ENCODE measurements around the gene AOC1. TPM values are rescaled to one million over a fixed set of nuclear protein-coding genes. Genes with fewer than 3 reads are reported as not detected.

The AOC1 gene
- total RNA-seq, 4 donors from 2014 or later, result 0.23 to 0.45 (median 0.33) TPM; not detected in 1

DNA sequence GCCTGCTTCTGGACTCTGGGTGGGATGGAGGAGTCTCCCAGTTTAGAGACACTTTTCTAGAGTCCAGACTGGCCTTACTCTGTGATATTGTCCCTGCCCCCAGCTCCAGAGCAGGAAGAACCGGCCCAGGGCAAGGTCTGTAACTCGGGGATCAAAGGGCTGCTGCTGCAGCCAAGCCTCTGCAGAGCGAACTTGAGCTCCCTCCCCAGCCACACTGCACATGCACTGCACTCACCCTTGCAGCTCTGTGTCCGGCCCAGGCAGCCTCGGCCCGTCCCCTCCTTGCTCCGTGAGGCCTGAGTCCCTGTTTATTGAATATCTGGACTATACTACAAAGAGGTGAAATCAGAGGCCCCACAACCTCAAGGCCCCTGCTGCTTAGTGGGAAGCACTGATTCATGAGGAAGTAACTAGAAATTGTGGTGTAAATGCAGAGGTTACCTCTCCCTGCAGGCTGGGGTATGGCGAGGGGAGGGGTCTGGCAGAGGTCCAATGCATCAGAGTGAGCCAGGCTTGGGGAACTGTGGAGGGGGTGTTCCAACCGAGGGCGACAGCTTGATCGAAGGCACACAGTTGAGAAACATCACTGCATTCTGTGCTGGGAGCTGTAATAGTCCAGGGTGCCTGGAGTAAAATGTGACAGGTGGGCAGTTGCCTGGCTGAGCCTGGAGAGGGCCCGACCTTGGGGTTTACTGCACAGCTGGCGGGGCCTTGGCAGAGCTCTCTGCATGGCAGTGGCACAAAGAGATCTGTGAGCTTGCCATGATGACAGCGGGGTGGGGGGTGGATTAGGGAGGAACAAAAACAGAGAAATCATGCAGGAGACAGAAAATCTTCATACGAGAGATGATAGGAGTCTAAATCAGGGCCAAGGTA, 49.1 kb downstream of the AOC1 start:
- DNase-seq (ENCODE audit: extremely low spot score), result no peak
- WGBS, result 41% methylated on average over 12 of the region's 15 CpGs
- peak overlapping the region in 3 of 4 donors; percentile 54 to 73 (median 72) for H3K27ac ChIP-seq (replicated peaks in 1 of 4)
- no peak overlapping the region for H3K4me3 ChIP-seq
- intact Hi-C loops (cut with DNase I), result loop anchor here (5.0 kb wide), 1 partner anchor 56 kb away; no protein-coding TSS in a partner anchor
- TF ChIP-seq POLR2AphosphoS5 (IDR thresholded peaks at IDR 0.05) (no peak), POLR2A (IDR thresholded peaks at IDR 0.05; ENCODE audit: low read depth) (no peak), EP300 (IDR thresholded peaks at IDR 0.05) (no peak)
- TF ChIP-seq, protein P1, sequence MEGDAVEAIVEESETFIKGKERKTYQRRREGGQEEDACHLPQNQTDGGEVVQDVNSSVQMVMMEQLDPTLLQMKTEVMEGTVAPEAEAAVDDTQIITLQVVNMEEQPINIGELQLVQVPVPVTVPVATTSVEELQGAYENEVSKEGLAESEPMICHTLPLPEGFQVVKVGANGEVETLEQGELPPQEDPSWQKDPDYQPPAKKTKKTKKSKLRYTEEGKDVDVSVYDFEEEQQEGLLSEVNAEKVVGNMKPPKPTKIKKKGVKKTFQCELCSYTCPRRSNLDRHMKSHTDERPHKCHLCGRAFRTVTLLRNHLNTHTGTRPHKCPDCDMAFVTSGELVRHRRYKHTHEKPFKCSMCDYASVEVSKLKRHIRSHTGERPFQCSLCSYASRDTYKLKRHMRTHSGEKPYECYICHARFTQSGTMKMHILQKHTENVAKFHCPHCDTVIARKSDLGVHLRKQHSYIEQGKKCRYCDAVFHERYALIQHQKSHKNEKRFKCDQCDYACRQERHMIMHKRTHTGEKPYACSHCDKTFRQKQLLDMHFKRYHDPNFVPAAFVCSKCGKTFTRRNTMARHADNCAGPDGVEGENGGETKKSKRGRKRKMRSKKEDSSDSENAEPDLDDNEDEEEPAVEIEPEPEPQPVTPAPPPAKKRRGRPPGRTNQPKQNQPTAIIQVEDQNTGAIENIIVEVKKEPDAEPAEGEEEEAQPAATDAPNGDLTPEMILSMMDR (IDR thresholded peaks at IDR 0.05), result no peak
- H3K36me3 ChIP-seq, result no peaks in the 10 kb centered on the region
- H3K9me3 ChIP-seq, result no peaks in the 10 kb centered on the region
- H3K4me1 ChIP-seq, result peaks cover 23 to 50% (median 46%) of the 10 kb centered on the region in 4 donors
- H3K27me3 ChIP-seq, result peaks cover 0 to 20% (median 0%) of the 10 kb centered on the region in 4 donors

DNA sequence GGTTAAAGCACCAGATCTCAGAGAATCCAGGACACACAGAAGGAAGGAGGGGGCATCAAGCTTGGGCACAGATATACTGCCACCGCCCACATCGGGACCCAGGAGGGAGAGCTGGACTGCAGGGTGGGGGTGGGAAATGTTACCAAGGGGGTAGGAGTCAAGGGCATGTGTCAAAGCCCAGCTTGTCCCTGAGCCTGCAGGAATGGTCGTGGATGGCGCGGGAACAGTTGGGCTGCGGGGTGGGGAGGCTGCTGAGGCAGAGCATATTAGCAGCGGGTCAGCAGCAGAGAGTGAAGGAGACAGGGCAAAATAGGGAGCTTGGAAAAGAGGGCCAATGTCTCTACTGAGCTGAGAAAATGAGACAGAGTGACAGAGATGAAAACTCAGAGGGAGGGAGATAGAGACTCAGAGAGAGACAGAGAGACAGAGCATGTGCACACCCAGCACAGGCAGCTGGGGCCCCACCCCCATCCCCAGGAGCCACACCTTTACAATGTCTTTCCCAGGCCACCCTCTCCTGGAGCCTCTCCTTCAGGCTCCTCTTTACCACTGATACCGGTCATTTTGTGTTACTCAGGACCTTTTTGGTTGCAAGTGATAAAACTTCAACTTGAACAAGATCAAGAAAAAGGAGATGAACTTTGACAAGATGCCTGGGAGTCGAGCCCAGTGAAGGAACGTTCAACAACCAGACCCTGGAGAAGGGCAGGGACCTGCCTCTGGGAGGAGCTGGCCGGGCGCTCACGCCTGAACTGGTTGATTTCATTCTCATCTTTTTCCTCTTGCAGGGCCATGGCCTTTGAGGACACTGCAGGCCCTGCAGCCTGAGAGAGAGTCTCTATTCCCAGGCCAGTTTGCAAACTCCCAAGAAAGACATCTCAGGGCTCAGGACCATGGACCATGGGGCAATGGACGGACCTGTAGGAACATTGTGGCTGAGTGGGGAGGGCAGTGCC, 50.0 kb downstream of the AOC1 start:
- H3K36me3 ChIP-seq, result no peaks in the 10 kb centered on the region
- no peak overlapping the region for H3K4me3 ChIP-seq
- 72% methylated on average over 14 of the region's 14 CpGs for WGBS
- TF ChIP-seq POLR2A (IDR thresholded peaks at IDR 0.05; ENCODE audit: low read depth) (no peak), EP300 (IDR thresholded peaks at IDR 0.05) (no peak), POLR2AphosphoS5 (IDR thresholded peaks at IDR 0.05) (no peak)
- intact Hi-C loops (cut with DNase I), result loop anchor here (5.0 kb wide), 1 partner anchor 55 kb away; no protein-coding TSS in a partner anchor
- peaks cover 23 to 50% (median 46%) of the 10 kb centered on the region in 4 donors for H3K4me1 ChIP-seq
- DNase-seq (ENCODE audit: extremely low spot score), result peak; percentile 89
- H3K27me3 ChIP-seq, result peaks cover 0 to 10% (median 0%) of the 10 kb centered on the region in 4 donors
- H3K9me3 ChIP-seq, result no peaks in the 10 kb centered on the region
- H3K27ac ChIP-seq (replicated peaks in 1 of 4), result peak overlapping the region; percentile 54 to 73 (median 72)

DNA sequence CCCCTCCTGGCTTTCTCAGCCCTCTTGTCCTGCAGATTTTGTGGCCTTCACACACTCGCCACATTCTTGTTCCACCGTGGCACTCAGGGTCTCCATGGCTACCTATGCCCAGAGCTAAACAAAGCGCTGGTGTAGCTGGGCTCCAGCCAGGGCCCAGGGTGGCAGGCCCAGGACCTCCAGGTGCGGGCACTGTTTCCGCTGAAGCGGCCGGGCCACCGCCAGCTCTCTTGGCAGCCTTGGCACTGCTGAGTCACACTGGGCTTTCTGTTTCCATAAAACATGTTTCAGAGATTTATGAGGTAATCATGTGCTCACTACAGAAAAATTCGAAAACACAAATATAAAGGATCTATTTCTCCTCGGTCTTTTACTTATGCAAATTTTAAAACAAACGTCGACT, 51.3 kb downstream of the AOC1 start:
- intact Hi-C loops (cut with DNase I), result loop anchor here (5.0 kb wide), 1 partner anchor 54 kb away; no protein-coding TSS in a partner anchor
- H3K9me3 ChIP-seq, result no peaks in the 10 kb centered on the region
- no peaks in the 10 kb centered on the region for H3K36me3 ChIP-seq
- TF ChIP-seq POLR2AphosphoS5 (IDR thresholded peaks at IDR 0.05), result peak; percentile 30 to 36
- TF ChIP-seq, protein P1 (IDR thresholded peaks at IDR 0.05), result no peak
- whole genome bisulfite sequencing, result 36% methylated on average over 12 of the region's 12 CpGs
- peak; percentile 86 for DNase-seq (ENCODE audit: extremely low spot score)
- peaks cover 23 to 43% (median 40%) of the 10 kb centered on the region in 4 donors for H3K4me1 ChIP-seq
- no peak overlapping the region for H3K4me3 ChIP-seq
- no peaks in the 10 kb centered on the region for H3K27me3 ChIP-seq
- peak overlapping the region; percentile 54 to 73 (median 72) for H3K27ac ChIP-seq (replicated peaks in 1 of 4)

DNA sequence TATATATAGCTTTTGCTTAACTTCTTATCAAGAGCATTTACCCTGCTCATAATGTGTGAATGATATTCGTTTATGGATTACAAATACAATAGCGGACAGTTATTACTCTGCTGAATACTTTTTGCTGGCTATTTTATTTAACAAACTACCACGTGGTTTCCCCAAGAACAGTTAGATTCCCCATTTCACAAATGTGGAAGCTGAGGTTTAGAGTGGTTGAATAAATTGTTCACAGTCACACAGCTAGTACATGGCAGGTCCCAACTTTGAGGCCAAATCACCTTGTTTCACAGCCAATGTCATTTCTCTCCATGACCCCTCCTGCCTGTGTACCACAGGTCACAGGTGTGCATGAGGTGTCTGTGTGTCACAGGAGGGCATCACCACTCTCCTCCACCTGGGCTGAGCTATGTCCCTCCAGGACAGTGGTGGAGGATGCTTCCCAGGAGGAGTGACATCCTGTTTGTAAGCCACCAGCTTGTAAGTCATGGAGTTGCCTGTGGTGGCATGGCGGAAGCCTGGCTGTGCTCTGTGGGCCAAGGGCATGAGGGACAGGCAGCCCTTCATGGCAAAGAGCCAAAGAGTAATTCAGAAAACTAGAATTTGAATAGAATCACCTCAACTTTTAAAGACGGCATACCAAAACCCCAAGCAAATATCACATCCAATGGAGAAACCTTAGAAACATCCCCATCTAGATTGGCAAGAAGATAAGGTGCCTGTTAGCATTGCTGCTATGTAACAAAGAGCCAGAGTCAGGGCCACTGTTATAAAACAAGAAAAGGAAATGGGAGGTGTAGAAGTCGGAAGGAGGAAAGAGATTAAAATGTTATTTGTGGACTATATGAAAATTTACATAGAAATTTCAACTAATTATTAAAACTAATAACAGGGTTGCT, 51.9 kb downstream of the AOC1 start:
- Histone ChIP-seq H3K4me1 (peaks cover 23 to 40% (median 37%) of the 10 kb centered on the region in 4 donors), H3K4me3 (no peak overlapping the region), H3K27ac (replicated peaks in 1 of 4) (peak overlapping the region; percentile 54 to 73 (median 72)), H3K27me3 (no peaks in the 10 kb centered on the region), H3K9me3 (no peaks in the 10 kb centered on the region), H3K36me3 (no peaks in the 10 kb centered on the region)
- WGBS, result 61% methylated on average over 6 of the region's 6 CpGs
- intact Hi-C loops (cut with DNase I), result loop anchor here (5.0 kb wide), 1 partner anchor 53 kb away; no protein-coding TSS in a partner anchor
- TF ChIP-seq, protein P1 (IDR thresholded peaks at IDR 0.05), result no peak
- TF ChIP-seq POLR2AphosphoS5 (IDR thresholded peaks at IDR 0.05) (no peak), EP300 (IDR thresholded peaks at IDR 0.05) (no peak), POLR2A (IDR thresholded peaks at IDR 0.05; ENCODE audit: low read depth) (no peak)
- no peak for DNase-seq (ENCODE audit: extremely low spot score)
